CD1c-positive myeloid dendritic cell (primary cell): ENCODE measurements around the gene ULK4.
"Not testable (repeated sequence)": the region's sequence is repeated elsewhere in the genome, so short reads cannot be mapped to it uniquely, and the experiment has no call there.

Experiments
- DNase-seq: peaks from one replicate; pipeline ENCODE4 v3.0.0-alpha.2; 2016; ENCODE audit errors: extremely low spot score

ULK4 gene

DNA sequence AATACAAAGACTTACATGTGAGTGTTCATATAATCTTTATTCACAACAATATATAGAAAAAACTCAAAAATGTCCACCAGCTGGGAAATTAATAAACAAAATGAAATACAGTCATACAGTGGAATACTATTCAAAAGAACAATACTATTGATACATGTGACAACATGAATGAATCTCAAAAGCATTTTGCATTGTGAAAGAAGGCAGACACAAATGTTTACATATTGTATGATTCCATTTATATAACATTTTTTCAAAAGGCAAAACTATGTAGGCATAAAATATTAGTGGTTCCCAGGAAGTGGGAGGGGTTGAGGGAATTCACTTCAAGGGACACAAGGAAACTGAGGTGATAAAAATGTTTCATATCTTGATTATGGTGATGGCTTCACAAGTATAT lies 459.4 kb downstream of the ULK4 start:
- no peak for DNase-seq

DNA sequence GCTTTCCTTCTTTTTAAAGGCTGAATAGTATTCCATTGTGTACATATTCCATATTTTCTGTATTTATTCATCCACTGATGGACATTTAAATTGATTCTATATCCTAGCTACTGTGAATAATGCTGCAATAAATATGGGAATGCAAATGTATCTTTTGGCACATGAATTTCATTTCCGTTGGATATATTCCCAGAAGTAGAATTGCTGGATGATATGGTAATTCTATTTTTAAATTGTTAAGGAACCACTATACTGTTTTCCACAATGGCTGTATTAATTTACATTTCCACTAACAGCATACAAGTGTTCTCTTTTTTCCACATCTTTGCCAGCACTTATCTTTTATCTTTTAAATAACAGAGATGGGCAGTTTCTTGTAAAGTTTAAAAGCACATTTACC lies 459.9 kb downstream of the ULK4 start:
- DNase-seq, result no peak

DNA sequence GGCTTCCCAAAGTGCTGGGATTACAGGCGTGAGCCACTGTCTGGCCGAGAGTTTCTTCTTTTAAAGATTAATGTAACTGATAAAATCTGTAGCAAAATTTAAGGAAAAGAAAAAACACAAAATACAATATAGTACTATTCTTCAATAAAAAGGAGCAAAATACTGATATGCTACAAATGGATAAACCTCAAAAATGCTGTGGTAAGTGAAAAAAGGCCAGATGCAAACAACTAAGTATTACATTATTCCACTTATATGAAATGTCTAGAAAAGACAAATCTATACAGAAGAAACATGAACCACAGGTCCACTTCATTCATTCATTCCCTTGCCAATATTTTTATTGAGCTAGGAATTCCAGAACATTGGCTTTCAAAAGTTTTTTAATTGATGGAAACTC lies 463.1 kb downstream of the ULK4 start:
- DNase-seq, result no peak

DNA sequence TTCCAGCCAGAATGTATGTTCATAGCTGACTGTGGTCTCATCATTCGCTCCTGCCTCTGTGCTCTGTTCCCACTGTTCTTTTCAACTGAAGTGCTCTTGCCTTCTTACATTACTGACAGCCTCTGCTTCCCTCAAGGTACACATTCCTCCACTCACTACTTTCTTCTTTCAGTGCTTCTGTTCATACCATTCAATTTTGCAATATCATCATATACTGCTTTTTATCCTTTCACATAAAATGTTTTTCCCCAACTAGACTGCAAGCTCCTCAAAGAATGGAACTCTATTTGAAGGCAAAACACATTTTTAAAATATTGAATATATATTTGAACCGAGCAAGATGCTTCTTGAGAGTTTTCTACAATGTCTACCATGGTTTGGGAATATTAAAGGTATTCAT lies 471.5 kb downstream of the ULK4 start:
- no peak for DNase-seq

DNA sequence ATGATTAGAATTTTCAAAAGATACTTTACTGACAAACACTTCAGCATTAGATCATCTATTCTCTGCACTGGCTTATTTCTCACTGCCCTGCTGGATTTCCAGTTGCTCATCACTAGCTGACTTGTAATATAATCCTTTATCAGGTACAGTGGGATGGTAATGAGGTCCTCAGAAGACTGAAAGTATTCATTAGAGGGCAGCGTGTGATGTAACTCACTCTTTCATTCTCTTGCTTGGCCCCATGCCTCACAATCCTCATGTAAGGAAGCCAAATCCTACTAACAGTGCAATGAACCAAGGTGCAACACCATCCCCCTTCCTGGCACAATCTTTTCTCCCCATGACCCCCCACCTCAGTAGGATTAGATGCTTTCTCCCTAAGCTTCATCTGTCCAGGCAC lies 472.7 kb downstream of the ULK4 start:
- DNase-seq, result no peak

DNA sequence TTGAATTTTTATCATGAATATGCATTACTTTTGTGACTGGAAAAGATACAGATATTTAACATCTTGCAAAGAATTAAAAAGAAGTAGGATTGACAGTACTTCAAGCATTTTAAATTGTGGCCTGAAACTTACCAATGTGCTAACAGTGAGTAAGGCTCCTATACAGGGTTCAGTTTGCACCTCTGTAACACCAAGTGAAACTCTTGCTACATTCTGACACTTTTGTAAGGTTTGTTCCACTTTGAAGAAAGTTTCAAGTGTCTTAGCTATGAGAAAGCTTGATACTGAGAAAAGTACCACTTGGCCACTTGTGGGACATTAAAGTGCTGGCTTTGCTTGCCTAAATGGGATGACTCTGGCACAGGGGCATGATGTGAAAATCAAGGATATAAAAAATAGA lies 473.4 kb downstream of the ULK4 start:
- no peak for DNase-seq

DNA sequence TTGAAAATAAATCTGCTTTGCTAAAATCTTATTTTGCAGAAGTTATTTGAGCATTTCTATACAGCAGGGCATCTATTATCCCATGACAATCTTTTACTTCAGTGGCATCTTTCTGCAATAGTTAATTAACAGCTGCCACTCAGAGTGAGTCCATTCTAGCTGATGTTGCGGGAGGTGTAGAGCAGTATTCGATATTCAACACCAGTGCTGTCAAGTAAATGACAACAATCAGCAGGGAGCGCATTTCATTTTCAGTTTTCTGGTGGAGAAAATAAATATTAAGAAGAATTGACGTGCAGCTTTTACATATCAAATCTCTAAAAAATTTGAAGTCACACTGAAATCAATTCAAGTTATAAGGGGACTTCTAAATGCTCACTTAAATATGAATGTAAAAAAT lies 476.4 kb downstream of the ULK4 start:
- no peak for DNase-seq

DNA sequence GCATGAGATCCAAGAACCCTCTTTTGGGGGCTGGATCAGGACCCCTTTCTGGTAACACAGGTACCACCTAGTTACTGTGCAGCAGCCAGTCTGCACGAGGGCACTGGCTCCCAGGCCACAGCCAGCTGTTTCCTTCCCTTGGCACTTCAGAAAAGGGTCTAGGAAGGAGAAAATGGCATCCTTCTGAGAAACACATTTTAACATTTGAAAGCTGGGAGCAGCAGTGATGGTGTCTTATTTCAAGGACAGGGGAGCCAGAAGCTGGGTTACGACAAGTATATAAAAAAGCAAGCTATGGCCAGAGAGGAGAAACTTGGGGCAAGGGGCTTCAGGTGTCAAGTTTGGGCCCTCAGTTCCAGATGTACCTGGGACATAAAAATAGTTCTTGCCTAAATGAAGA lies 479.8 kb downstream of the ULK4 start:
- DNase-seq, result no peak

DNA sequence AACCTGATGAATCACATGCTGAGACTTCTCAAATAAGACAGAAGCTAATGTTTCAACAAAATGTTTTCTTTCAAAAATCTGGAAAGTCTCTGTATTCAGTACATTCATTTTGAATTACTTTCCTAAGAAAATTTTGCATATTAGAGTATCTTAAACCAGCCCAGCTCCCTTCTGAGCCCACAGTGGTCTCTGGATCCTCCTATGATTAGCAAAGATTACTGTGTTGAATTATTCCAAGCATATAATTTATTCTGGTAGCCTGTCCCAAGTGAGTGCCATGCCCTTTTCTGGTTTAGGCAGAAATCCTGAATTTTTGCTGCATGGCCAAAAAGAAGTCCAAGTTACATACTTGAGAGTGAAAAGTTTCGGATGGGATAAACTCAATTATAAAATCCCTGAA lies 483.6 kb downstream of the ULK4 start:
- DNase-seq, result no peak

DNA sequence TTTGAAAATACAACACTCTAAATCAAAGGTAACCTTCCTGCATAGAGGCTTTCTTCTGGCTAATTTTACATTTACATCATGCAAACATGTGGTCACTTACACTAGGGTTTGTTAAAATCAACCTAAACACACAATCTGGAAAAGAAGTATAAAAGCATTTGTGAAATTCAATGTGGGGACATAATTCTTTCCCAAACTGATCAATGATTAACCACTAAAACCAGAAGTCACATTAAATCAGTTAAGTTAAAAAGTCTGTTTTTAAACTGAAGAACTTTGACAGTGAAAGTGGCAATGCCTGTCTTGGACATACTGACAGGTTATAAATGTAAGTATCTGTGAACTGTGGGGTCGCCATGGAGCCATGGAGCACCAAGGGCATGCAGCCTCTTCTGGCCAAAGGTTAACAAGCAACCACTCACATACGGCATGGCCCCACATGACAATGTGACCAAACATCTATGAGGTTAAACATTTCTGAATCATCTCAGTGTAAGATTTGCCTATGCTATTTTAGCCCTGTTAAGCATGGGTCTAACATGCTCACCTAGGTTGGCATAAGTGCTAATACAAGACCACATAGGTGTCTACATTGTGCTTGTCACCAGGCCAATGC lies 484.4 kb downstream of the ULK4 start:
- no peak for DNase-seq

DNA sequence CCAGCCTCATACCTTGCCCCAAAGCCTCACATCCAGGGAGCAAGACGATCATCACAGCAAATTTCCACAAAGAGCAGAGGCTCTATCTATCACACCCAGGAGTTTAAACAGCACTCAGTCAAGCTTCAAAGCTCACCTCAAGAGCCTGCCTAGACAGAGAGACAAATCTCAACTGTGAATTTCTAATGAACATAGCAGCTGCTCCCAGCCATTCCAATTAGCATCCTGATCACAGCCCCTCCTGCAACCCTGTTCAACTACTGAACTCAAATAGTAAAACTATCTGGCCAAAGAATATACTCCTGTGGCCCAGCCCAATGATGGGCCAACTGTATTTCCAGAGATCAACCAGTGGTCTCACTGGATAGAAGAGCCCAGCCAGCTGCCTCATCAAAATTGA lies 492.8 kb downstream of the ULK4 start:
- DNase-seq, result no peak

DNA sequence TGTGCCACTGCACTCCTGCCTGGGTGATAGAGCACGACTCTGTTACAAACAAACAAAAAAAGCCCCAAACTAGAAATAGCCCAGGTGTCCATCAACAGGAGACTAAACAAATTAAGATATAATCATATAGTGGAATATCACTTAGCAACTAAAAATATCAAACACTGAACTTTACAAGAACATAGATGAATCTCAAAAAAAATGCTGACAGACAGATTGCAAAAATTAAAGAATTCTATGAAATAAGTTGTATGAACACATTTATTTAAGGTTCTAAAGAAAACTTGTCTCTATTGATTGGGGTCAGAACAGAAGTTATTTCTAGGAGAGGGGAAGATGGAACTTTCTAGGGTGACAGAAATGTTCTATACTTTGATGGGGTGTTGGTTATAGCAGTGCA lies 494.4 kb downstream of the ULK4 start:
- DNase-seq, result no peak

DNA sequence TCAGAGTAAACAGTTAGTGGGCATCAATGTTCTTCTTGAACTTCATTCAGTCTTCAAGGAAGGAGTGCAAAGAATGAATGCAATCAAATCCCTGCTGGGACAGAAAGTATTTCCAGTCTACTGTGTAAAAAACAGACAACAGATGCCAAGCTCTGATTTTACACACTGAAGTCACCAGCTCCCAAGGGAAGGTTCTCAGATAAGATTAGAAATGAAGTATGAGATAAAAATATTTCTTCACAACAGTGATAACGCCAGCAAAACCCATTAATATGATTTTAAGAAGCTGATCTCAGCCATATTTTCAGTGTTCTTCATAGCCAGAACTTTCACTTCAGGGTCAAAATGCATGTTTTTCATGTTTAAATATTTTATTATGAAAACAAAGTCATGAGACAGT lies 497.0 kb downstream of the ULK4 start:
- DNase-seq, result no peak

DNA sequence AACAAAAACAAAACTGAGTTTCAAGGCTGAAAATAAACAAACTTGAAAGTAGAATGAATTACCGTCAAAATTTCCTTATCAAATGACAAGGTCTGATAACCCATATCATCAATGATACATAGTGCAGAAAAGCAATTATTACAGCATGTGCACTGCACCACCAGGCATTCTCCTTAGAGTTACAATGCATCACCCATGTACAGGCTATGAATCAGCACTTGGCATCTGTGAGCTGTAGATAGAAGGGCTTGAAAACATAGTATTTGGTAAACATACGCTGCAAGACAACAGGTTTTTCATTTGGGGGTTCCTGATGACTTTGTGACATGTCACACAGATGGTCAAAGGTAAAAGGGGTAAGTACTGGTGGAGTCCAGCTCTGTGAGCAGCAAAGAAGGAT lies 497.5 kb downstream of the ULK4 start:
- no peak for DNase-seq

DNA sequence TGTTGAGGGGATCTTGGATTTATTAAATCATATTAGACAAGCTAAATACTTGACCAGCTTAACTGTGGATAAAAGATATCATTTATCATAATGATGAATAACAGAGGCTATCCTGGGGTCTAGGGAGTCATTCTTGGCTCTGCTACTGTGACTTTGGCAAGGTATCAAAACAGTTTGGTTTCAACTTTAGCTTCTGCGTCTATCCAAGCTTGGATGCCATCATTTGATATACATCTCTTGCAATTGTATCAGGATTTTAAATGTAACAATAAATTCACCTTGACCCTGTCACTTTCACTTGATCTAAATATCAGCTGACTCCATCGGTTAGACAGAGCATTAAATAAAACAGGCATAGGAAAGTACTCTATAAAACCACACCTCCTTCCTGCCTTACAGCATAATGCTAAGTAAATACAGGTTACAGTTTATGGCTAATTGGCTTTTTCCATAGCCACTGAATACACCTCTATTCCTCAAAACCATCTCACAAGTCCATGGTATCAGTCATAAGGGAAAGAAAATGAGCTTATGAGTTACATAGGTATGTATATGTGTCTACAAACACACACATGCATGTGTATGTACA lies 499.7 kb downstream of the ULK4 start:
- no peak for DNase-seq

DNA sequence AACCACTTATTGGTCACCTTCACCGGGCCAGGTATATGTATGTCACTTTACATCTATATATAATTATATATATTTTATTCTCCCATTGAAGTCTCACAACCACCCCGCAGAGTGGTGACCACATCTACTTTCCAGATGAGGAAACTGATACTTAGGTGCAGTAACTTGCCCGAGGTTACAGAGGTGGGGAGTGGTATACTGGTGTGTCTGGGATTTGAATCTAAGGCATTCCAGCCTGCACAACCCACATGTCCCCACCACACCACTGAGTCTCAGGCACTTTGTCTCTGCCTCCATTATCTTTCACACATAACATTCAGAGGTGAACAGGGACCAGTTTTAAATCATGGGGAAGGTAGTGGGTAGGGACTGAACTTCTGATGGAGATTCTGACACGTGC lies 501.2 kb downstream of the ULK4 start:
- DNase-seq, result no peak

DNA sequence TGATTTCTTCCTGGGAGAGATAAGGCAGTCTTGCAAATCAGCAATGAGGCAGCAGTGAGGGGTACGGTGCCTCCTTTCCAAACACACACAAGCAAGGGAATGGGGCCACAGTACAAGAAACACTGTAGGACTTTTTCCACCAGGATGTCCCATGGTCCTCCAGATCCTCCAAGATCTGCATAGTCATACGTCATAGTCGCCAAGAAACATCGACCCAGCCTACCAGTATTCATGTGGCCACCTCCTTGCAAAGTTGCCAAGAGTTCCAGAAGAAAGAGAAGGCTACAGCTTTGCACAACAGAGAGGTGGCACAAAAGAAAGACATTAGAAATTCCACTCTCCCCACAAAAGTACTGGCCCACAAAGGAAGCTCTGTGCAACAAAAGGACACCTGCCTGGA lies 504.7 kb downstream of the ULK4 start:
- no peak for DNase-seq

DNA sequence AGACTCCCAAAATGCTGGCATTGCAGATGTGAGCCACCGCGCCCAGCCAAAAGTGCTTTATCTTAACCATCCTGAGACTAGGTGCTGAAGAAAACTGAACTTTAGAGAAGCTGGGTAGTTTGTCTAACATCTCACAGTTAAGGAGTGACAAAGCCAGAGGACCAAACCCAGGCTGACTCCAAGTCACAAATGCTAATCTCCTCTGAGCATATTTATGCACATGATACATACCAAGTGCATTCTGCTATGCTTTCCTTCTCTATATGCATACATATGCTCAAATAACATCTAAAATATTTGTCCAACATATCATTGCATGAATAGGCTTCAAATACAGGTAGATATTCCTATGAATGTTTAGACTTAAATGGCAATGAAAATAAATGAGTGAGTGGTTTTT lies 505.7 kb downstream of the ULK4 start:
- no peak for DNase-seq

DNA sequence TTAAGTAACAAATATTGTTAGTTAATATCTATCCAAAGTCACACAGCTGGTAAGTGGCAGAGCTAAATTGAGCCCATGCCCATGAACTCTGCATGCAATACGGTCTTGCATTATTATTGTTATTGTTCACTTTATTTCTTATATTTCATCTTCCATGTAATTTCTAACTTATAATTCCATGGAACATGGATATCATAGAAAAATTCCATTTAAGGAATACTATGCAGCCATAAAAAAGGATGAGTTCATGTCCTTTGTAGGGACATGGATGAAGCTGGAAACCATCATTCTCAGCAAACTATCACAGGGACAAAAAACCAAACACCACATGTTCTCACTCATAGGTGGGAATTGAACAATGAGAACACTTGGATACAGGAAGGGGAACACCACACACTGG lies 508.3 kb downstream of the ULK4 start:
- DNase-seq, result not testable (repeated sequence)

DNA sequence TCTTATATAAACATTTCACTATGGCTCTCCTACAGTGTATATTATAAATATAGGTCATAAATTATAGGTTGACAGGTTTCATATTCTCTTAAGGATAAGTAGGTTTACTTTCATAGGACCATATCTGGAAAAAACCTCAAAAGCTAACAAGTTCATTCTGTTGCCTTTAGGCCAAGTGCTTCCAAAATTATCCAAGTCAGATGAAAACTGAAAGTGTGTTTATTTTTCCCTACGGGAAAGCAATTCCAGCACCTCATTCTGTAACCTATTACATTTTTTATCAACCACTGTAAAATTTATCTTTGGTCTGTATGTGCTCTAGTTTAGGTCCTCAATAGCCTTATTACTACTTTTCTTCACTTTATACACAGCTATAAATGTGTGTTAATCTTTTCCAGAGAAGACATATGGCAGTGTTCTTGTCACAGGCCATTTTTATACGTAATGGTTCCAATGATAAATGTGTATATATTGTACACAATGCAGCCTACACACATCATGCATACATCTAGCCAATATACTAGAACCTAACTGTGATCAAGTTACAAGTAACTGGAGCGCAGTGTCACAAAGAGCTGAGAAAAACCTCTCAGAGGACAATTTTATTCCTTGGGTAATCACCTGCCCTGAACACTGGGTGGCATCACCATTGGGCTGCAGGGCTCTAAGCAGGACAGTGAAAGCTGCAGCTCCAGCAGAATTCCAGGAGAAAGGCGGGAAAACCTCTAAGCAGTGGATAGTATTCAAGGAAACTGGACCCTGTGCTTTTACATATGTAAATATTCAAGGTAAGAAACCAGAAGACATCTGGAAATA lies 511.3 kb downstream of the ULK4 start:
- DNase-seq, result no peak

DNA sequence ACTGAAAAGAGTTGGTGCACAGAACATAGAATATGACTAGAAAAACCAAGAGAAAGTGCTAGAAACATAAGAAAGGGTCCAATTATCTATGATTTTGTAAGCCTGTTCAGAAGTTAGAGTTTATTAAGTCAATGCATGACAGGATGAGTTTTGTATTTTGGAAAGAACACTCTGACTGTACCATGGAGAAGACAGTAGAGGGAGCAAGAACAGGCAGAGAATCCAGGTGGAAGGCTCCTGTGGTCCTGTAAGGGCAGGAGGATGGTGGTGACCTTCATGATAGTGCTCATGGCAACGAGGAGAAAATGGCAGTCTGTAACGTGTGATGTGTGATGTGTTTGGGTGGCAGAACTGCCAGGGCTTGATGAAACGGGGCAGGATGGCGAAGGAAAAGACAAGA lies 513.5 kb downstream of the ULK4 start:
- no peak for DNase-seq

DNA sequence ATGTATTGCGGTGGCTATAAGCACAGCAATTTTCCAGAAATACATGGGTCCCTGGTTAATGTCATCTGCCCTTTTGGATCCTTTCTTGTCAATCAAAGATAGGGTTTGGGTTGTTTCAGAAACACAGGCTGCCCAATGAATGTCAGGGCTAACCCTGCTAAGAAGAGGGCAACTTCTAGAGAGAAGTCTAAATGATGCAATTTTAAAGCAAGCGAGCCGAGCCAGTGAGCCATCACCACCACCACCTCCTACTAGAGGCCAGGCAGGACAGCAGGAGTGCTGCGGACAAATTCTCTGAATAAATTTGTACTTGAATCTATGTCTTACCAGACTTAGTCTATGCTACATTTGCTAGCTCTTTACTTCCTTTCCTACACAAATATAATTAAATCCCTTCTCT lies 514.2 kb downstream of the ULK4 start:
- no peak for DNase-seq

DNA sequence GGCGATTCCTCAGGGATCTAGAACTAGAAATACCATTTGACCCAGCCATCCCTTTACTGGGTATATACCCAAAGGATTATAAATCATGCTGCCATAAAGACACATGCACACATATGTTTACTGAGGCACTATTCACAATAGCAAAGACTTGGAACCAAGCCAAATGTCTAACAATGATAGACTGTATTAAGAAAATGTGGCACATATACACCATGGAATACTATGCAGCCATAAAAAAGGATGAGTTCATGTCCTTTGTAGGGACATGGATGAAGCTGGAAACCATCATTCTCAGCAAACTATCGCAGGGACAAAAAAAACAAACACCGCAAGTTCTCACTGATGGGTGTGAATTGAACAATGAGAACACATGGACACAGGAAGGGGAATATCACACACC lies 515.6 kb downstream of the ULK4 start:
- not testable (repeated sequence) for DNase-seq
